M059J (cell line): ENCODE measurements around the gene SPATA31E1. TPM values are rescaled to one million over a fixed set of nuclear protein-coding genes. Genes with fewer than 3 reads are reported as not detected.
A peak's percentile ranks its signal among the peaks of the same experiment; 100 is the strongest.
"Not testable (repeated sequence)": the region's sequence is repeated elsewhere in the genome, so short reads cannot be mapped to it uniquely, and the experiment has no call there.

ENCODE experiments used
- DNase-seq: peaks from one replicate; pipeline ENCODE4 v3.0.0-alpha.2; 2012; ENCODE audit warnings: low read depth
- total RNA-seq: library from RNA; depleted of rRNA; stranded (reverse); fragments of >200 nt; shearing (Covaris generic); gene quantifications from 2 replicates; pipeline ENCODE4 v1.2.3, GENCODE V29; 2014; rRNA removed

The SPATA31E1 gene
- not detected in 2 replicates for total RNA-seq

DNA sequence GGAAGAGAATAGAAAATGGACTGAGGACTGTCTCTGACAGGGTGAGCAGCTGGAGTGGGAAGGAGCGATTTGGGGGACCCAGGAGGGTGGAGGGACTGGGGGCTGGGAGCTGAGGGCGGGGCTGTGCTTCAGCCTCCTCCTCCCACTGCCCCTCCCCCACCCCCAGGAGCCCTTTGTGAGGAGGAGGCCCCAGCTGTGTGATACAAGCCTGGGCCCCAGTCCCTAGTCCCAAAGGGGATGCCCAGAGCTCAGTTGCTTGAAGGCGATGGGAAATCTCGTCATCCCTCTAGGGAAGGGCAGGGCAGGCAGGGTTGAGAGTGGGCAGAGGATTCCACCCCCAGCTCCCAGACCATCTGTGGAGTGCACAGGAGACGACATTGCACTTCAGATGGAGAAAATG is at the start of gene SPATA31E1:
Gene SPATA31E1, plus strand, starts transcription at position 251 of the 400 bp plus-strand sequence. Its CDS starts 15 bp downstream, at position 266.
- DNase-seq: no peak

DNA sequence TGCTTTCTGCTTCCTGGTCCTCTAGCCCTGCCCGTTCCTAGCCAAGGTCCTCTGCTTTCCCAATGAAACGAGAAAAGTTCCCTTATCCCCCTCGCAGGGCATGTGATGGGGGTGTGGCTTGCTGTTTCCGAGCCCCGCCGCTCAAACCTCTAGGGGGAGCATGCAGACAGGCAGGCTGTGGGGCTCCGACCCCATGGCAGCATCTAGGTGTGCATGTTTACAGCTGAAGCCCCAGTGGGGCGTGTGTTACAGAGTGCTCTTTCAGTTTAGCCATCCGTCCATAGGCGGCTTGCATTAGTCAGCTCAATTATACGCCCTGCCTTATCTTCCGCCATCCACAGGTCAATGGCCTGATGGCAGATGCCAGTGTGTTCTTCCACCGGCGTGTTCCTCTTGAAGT is 48.3 kb upstream of the SPATA31E1 start:
- DNase-seq: no peak

GRCh38 chr9:87836536-87836935 is 46.1 kb upstream of the SPATA31E1 start:
- no peak for DNase-seq

DNA sequence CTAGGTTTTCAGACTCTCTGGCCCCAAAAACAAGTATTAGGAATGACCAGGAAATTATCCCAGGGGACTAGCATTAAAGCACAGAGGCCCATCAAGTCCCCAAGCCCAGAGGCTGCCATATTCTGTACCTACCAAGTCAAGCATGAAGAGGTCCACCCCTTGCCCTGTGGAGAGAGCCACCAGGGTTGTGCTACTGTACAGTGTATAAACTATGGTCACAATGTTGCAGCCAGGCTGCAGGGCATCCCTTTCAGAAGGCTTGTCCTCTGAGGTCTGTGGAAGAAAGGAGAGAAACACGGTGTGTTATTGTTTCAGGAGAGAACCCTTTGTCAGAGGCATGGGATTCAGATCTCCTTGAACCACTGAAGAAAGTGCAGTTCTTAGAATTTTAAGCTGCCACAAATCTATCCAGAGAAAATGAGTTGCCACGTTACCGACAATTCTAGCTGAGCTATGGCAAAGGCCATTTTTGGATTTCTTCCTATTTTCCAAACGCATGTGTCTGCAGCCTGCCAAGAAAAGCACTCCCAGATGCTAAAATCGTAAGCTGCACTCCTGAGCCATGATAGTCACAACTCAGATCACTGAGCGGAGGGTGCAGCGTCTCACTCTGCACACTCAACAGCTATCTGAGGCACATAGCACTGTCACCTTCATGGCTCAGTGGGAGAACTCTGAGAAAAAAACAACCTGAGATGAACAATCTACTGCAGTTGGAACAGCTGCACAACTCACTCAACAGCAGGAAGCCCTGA is 45.5 kb upstream of the SPATA31E1 start:
- DNase-seq: no peak

GRCh38 chr9:87840134-87840533 is 42.5 kb upstream of the SPATA31E1 start:
- DNase-seq: no peak

DNA sequence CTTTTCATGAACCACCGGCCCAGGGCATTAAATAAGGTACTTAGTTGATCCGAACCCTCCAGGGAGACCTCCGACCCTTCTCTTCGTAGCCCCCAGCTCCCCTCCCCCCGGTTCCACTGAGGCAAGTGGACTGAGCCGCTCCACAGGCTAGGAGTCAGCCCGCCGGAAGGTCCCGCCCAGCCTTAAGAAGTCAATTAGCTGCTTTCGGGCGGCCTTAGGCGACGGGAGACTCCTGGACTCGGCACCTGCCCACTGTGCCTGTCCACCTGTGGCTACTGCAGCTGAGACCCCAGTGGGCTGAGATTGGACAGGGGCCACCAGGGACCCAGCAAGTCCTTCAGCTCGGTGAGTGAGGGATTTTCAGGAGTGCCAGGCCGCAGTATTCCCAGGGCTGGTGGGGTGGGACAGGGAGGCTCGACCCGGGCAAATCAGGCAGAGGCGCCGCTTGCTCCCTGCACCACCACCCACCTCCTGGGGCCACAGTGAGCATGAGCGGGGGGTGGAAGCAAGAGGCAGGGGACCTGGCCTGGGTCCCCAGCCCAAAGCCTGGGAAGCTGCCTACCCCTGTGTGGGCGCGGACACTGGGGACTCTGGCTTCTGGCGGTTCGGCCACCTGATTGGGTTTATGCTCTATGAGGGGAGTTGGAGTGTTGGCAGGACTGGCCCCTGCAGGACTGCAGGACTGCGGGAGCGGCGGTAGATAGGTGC is 39.6 kb upstream of the SPATA31E1 start:
- DNase-seq: no peak

DNA sequence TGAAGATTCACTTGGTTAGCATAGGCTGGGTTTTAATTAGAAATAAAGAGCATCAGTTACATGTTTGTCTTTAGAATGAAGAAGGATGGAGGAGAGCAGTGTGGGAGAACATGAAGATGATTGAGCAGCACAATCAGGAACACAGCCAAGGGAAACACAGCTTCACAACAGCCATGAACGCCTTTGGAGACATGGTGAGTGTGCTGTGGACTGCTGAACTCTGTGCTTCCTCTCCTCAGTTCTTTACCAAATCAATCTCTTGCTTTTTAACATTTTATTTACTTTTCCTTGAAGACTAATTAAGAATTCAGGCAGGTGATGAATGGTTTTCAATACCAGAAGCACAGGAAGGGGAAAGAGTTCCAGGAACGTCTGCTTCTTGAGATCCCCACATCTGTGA is 38.2 kb upstream of the SPATA31E1 start:
- no peak for DNase-seq

- DNase-seq: peak; percentile 30
These were observed 34.9 kb upstream of the SPATA31E1 start for GRCh38 chr9:87847817-87848216.

GRCh38 chr9:87849144-87849758 is 33.4 kb upstream of the SPATA31E1 start:
- no peak for DNase-seq

- DNase-seq: peak; percentile 18
These were observed 32.3 kb upstream of the SPATA31E1 start for GRCh38 chr9:87850391-87850790.

DNA sequence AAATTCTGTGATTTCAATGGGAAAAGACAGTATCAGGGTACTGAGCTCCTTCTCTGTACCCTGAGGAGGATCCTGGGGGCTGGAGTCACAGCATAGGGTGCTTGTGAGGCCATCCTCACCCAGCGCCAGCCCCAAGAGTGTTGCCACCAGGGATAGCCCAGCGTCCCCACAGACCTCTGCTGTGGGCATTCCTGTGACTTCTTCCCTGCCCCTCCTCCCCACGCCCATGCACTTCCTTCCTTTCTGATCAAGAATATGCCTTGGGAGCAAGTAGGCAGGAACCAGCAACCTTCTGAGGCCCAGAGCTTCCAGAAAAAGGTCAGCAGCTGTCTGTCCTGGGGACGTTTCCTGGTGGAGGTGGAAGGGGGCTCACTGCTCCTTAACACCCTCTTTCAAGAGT is 31.5 kb upstream of the SPATA31E1 start:
- not testable (repeated sequence) for DNase-seq

DNA sequence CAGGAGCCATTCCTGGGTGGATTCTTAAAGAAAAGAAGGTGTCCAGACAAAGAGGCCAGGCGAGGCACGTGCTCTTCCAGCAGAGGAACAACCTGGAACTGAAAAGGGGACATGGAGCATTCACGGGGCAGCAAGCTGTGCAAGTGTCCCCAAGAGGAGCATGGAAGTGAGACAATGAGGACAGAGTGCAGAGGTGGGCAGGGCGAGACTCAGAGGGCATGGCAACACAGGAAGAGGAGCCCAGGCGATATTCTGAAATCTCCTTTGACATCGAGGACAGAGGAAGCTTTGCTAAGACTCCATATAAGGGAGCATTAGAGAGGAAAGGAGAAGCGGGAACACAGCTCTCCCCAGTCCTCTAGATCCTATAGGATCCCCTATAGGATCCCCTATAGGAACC is 29.4 kb upstream of the SPATA31E1 start:
- no peak for DNase-seq

GRCh38 chr9:87853876-87854579 is 28.6 kb upstream of the SPATA31E1 start:
- no peak for DNase-seq

DNA sequence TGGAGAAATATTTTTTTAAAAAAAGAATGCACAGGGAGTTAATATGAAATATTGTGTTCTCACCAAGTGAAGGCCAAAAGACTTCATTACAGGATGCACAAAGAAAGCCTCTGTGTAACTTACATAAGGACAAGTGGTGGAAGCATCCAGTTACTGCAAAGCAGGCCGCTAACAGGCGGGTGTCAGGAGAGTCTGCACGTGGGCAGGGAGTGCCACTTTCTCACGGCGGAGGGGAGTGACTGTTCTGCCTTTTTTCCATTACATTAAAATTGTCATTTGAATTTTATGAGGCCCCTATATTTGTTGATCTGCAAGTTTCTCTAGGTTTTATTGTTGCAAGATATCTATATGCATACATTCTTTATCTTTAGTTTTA is 28.1 kb upstream of the SPATA31E1 start:
- DNase-seq: no peak

DNA sequence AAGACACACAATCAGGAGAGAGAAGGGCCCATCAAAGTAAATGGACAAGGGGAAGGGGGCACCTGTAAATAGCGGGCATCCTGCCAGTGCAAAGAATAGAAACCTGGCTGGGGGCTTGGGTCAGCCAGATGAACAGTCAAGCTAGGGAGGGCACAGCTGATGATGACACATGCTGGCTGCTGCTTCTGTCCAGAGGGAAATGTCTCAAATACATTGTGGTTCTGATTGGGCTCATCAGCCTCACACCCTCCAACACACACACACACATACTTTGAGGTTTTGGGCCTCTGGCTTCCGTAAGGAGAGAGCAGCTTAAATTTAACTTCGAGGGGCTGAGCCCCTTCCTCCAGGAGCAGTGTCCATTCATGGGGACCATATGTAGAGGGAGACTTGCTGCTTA is 27.6 kb upstream of the SPATA31E1 start:
- peak; percentile 3 for DNase-seq

GRCh38 chr9:87857141-87857947 is 25.3 kb upstream of the SPATA31E1 start:
- no peak for DNase-seq

DNA sequence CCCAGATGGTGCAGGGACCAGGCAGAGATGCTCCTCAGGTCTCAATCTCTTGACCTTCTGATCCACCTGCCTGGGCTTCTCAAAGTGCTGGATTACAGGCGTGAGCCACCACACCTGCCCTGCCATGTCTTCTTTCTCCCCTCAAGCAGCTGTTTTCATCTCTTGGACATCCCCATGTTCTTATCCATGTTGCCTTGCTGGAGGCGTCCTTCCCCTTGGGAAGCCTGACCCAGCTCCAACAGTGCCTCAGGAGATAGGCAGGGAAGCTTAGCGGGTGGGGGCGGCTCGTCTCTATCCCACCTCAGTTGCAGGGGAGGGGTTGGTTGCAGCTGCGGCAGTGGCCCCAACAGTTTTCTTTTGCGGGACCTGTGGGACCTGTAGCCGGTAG is 24.7 kb upstream of the SPATA31E1 start:
- no peak for DNase-seq

DNA sequence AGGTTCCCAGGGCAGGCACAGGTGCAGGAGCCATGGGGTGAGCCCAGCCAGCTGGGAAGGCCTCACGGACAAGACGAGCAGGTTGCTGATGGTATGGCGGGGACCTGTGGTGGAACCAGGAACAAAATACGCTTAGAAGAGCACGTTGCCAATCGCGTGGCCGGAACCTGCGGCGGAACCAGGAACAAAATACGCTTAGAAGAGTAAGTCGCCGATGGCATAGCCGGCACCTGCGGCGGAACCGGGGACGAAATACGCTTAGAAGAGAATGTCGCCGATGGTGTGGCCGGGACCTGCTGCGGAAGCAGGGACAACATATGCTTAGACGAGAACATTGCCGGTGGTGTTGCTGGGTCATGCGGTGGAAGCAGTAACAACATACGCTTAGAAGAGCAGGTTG is 23.5 kb upstream of the SPATA31E1 start:
- DNase-seq: no peak

GRCh38 chr9:87859786-87860185 is 22.9 kb upstream of the SPATA31E1 start:
- DNase-seq: no peak

GRCh38 chr9:87861332-87861731 is 21.3 kb upstream of the SPATA31E1 start:
- no peak for DNase-seq

GRCh38 chr9:87862536-87863268 is 20.0 kb upstream of the SPATA31E1 start:
- peak; percentile 92 for DNase-seq
